H9 (cell line): ENCODE results near the gene TMPRSS6. TPM values are rescaled to one million over a fixed set of nuclear protein-coding genes. Genes with fewer than 3 reads are reported as not detected.

Source experiments
- DNase-seq: peaks from one replicate; pipeline ENCODE4 v3.0.0-alpha.2; 2017
- H2AFZ ChIP-seq: one replicate; pipeline ENCODE4 v1.6.1; 2013; ENCODE audit warnings: mild to moderate bottlenecking, low read length, control low read depth, moderate library complexity
- H2AK5ac ChIP-seq: 2 replicates; pipeline ENCODE4 v1.6.1; 2013; ENCODE audit warnings: low read length, control low read depth, mixed read lengths; ENCODE audit not compliant: insufficient read length
- H2BK120ac ChIP-seq: one replicate; pipeline ENCODE4 v1.6.1; 2013; ENCODE audit warnings: low read depth, mild to moderate bottlenecking, low read length, control low read depth, inconsistent platforms; ENCODE audit not compliant: poor library complexity, severe bottlenecking
- H2BK12ac ChIP-seq: 2 replicates; pipeline ENCODE4 v1.6.1; 2013; ENCODE audit warnings: low read length, control low read depth, mixed read lengths, low read depth; ENCODE audit not compliant: insufficient read length
- H2BK15ac ChIP-seq: 2 replicates; pipeline ENCODE4 v1.6.1; 2013; ENCODE audit warnings: low read depth, low read length, control low read depth
- H2BK20ac ChIP-seq: one replicate; pipeline ENCODE4 v1.6.1; 2013; ENCODE audit warnings: low read depth, mild to moderate bottlenecking, low read length, control low read depth, inconsistent platforms; ENCODE audit not compliant: poor library complexity, severe bottlenecking
- H2BK5ac ChIP-seq: 2 replicates; pipeline ENCODE4 v1.6.1; 2013; ENCODE audit warnings: low read length, control low read depth, mixed read lengths; ENCODE audit not compliant: insufficient read length
- H3K14ac ChIP-seq: 2 replicates; pipeline ENCODE4 v1.6.1; 2013; ENCODE audit warnings: low read length, control low read depth; ENCODE audit not compliant: insufficient read depth
- H3K18ac ChIP-seq: 2 replicates; pipeline ENCODE4 v1.6.1; 2013; ENCODE audit warnings: low read depth, mild to moderate bottlenecking, mixed read lengths, low read length, control low read depth; ENCODE audit not compliant: insufficient read length
- H3K23ac ChIP-seq: 2 replicates; pipeline ENCODE4 v1.6.1; 2013; ENCODE audit warnings: low read length, control low read depth, mixed read lengths, low read depth; ENCODE audit not compliant: insufficient read length
- H3K23me2 ChIP-seq: 2 replicates; pipeline ENCODE4 v1.6.1; 2013; ENCODE audit warnings: low read depth, mild to moderate bottlenecking, mixed read lengths, low read length, control low read depth; ENCODE audit not compliant: insufficient read length, poor library complexity, severe bottlenecking
- H3K27ac ChIP-seq: 2 replicates; pipeline ENCODE4 v1.5.1; 2013; ENCODE audit warnings: low read length, control low read depth, mixed read lengths, low read depth; ENCODE audit not compliant: insufficient read length
- H3K27me3 ChIP-seq: 2 replicates; pipeline ENCODE4 v1.6.1; 2013; ENCODE audit warnings: low read length, control low read depth, inconsistent platforms; ENCODE audit not compliant: insufficient read depth
- H3K4ac ChIP-seq: 2 replicates; pipeline ENCODE4 v1.6.1; 2013; ENCODE audit warnings: low read depth, mild to moderate bottlenecking, control low read depth, inconsistent platforms, low read length, moderate library complexity
- H3K4me1 ChIP-seq: 2 replicates; pipeline ENCODE4 v1.6.1; 2013; ENCODE audit warnings: low read length, control low read depth, inconsistent platforms; ENCODE audit not compliant: insufficient read depth
- H3K4me2 ChIP-seq: 2 replicates; pipeline ENCODE4 v1.6.1; 2013; ENCODE audit warnings: low read length, control low read depth, mixed read lengths; ENCODE audit not compliant: insufficient read length, insufficient read depth
- H3K56ac ChIP-seq: 2 replicates; pipeline ENCODE4 v1.6.1; 2013; ENCODE audit warnings: low read depth, mild to moderate bottlenecking, mixed read lengths, low read length, control low read depth; ENCODE audit not compliant: insufficient read length
- H3K79me1 ChIP-seq: 2 replicates; pipeline ENCODE4 v1.6.1; 2013; ENCODE audit warnings: low read depth, mild to moderate bottlenecking, moderate library complexity, low read length, control low read depth, inconsistent platforms; ENCODE audit not compliant: insufficient read depth, poor library complexity, severe bottlenecking
- H3K79me2 ChIP-seq: 2 replicates; pipeline ENCODE4 v1.6.1; 2013; ENCODE audit warnings: low read length, control low read depth, inconsistent platforms; ENCODE audit not compliant: insufficient read depth
- H3K9ac ChIP-seq: 2 replicates; pipeline ENCODE4 v1.6.1; 2013; ENCODE audit warnings: low read length, control low read depth, mixed read lengths; ENCODE audit not compliant: insufficient read length; ENCODE audit errors: extremely low read depth
- H3K9me3 ChIP-seq: one replicate; pipeline ENCODE4 v1.6.1; 2013; ENCODE audit warnings: low read depth, low read length, inconsistent platforms; ENCODE audit not compliant: control insufficient read depth
- H3T11ph ChIP-seq: one replicate; pipeline ENCODE4 v1.6.1; 2013; ENCODE audit warnings: mild to moderate bottlenecking, low read length, control low read depth, inconsistent platforms
- H4K20me1 ChIP-seq: one replicate; pipeline ENCODE4 v1.6.1; 2013; ENCODE audit not compliant: control insufficient read depth, insufficient read length, insufficient read depth
- H4K5ac ChIP-seq: 2 replicates; pipeline ENCODE4 v1.6.1; 2013; ENCODE audit warnings: low read depth, mild to moderate bottlenecking, mixed read lengths, low read length, control low read depth; ENCODE audit not compliant: insufficient read length
- H4K8ac ChIP-seq: replicated peaks from 2 replicates; pipeline ENCODE4 v1.6.1; 2013; ENCODE audit warnings: low read length, control low read depth, mixed read lengths, low read depth; ENCODE audit not compliant: insufficient read length
- H4K91ac ChIP-seq: 2 replicates; pipeline ENCODE4 v1.6.1; 2013; ENCODE audit warnings: low read depth, mild to moderate bottlenecking, moderate library complexity, mixed read lengths, low read length, control low read depth; ENCODE audit not compliant: insufficient read length
- H3K27ac Mint-ChIP-seq, 3 experiments: 2 replicates in 2 of 3; 3 replicates in 1 of 3; pipeline ENCODE4 v1.8.0; 2020 to 2021; ENCODE audit warnings: mixed read lengths in 3 of 3, mild to moderate bottlenecking in 1 of 3, moderate library complexity in 1 of 3
- H3K27me3 Mint-ChIP-seq: 2 replicates; pipeline ENCODE4 v1.8.0; 2021; ENCODE audit warnings: low read depth, mild to moderate bottlenecking, moderate library complexity, mixed read lengths
- H3K36me3 Mint-ChIP-seq, 3 experiments: 2 replicates in 2 of 3; 3 replicates in 1 of 3; pipeline ENCODE4 v1.8.0; 2020 to 2021; ENCODE audit warnings: low read depth in 3 of 3, mixed read lengths in 3 of 3; ENCODE audit not compliant: insufficient read depth in 1 of 3
- H3K4me1 Mint-ChIP-seq, 2 experiments: 2 replicates each; pipeline ENCODE4 v1.8.0; 2020; ENCODE audit warnings: mixed read lengths in 2 of 2
- H3K4me3 Mint-ChIP-seq, 2 experiments: 2 replicates in 1 of 2; 3 replicates in 1 of 2; pipeline ENCODE4 v1.8.0; 2020 to 2021; ENCODE audit warnings: mild to moderate bottlenecking in 2 of 2, mixed read lengths in 2 of 2, moderate library complexity in 1 of 2
- H3K9me3 Mint-ChIP-seq, 2 experiments: 2 replicates in 1 of 2; 3 replicates in 1 of 2; pipeline ENCODE4 v1.8.0; 2020; ENCODE audit warnings: mild to moderate bottlenecking in 2 of 2, mixed read lengths in 2 of 2, moderate library complexity in 1 of 2
- WGBS: extraction: QIAGEN DNeasy Blood & Tissue Kit; methylation state at CpG from one replicate; pipeline ENCODE4 v1.1.7; 2013; ENCODE audit warnings: missing lambda C conversion rate, low lambda C conversion rate, mixed read lengths; ENCODE audit not compliant: insufficient read length; ENCODE audit errors: extremely low coverage; 5-methylcytosine and 5-hydroxymethylcytosine counted together
- total RNA-seq: library from RNA; stranded (reverse); gene quantifications from 2 replicates; pipeline ENCODE4 v1.2.1, GENCODE V29; 2021
- TF ChIP-seq, protein P1 (sequence below): fragments of 200-600 bp; sonication (generic); conservative IDR thresholded peaks from 3 replicates; pipeline ENCODE4 v1.8.0; 2021; ENCODE audit warnings: antibody characterized with exemption, mild to moderate bottlenecking

Gene TMPRSS6
- total RNA-seq, 1 experiment from 2014 or later = not detected

DNA sequence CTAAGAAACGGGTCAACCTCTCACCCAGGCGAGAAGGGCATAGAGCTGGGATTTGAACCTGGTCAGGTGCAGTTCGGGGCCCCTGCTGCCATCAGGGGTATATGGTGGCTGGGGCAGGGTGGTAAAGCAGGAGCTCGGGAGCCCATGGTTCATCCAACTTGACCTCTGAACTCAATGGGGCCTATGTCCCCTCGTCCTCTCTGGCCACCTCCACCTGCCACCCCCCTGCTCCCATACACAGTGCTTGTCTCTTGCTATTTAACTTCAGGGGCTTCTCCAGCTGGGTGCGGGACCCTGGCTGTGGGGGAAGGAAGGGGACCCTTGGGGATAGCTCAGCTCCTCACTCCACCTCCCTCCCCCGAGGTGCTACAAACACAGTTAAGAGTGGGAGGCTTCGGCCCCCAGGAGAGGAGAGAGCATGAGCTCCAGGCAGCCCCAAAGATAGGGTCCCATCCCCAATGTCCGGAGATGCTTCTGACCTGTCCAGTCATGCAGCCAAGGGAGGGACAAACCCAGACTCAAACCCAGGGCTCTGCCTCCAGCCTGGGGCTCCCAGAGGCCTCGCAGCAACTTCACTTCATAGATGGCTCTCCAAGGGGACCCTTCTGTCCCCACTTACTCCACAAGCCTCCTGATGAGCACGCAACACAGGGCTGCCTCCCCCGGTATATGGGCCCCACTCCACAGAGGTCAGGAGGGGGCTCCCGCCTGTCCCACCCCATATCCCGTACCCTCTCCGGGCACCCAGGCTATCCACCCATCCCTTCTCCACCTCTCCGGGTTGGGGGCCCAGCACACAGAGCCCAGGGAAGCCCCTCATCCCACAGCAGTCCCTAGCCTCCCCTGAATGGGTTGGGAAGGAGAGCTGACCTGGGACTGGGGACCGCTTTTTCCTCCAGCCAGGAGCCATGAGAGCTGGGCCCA lies 39.5 kb upstream of the TMPRSS6 start:
- TF ChIP-seq, protein P1, sequence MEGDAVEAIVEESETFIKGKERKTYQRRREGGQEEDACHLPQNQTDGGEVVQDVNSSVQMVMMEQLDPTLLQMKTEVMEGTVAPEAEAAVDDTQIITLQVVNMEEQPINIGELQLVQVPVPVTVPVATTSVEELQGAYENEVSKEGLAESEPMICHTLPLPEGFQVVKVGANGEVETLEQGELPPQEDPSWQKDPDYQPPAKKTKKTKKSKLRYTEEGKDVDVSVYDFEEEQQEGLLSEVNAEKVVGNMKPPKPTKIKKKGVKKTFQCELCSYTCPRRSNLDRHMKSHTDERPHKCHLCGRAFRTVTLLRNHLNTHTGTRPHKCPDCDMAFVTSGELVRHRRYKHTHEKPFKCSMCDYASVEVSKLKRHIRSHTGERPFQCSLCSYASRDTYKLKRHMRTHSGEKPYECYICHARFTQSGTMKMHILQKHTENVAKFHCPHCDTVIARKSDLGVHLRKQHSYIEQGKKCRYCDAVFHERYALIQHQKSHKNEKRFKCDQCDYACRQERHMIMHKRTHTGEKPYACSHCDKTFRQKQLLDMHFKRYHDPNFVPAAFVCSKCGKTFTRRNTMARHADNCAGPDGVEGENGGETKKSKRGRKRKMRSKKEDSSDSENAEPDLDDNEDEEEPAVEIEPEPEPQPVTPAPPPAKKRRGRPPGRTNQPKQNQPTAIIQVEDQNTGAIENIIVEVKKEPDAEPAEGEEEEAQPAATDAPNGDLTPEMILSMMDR = no peak
- H3K27me3 ChIP-seq = no peaks in the 10 kb centered on the region
- no peak overlapping the region for H4K5ac ChIP-seq
- H3K23me2 ChIP-seq = no peaks in the 10 kb centered on the region
- no peak overlapping the region for H3T11ph ChIP-seq
- H2BK15ac ChIP-seq = no peak overlapping the region
- H3K27ac Mint-ChIP-seq = 0 out of 7 replicates have a peak overlapping the region, but pooled peaks of 1 of the 3 experiments have one; percentile 22
- peaks cover 0 to 7% (median 0%) of the 10 kb centered on the region in 3 experiments; a peak in 3 of 7 replicates for H3K36me3 Mint-ChIP-seq
- no peaks in the 10 kb centered on the region for H3K9me3 ChIP-seq
- no peak overlapping the region; the same call in 1 of the 2 replicates for H3K14ac ChIP-seq
- no peak overlapping the region for H3K18ac ChIP-seq
- H3K4me1 ChIP-seq = no peaks in the 10 kb centered on the region; the same call in 1 of the 2 replicates
- H3K79me1 ChIP-seq = no peaks in the 10 kb centered on the region
- WGBS = no CpG with 5 or more reads among the region's 17 CpGs
- DNase-seq = no peak
- no peak overlapping the region for H3K56ac ChIP-seq
- no peak overlapping the region for H2BK12ac ChIP-seq
- no peak overlapping the region for H2BK5ac ChIP-seq
- H3K4me2 ChIP-seq = no peak overlapping the region
- H3K23ac ChIP-seq = no peak overlapping the region
- H3K79me2 ChIP-seq = no peaks in the 10 kb centered on the region
- no peak overlapping the region for H2BK120ac ChIP-seq
- H4K20me1 ChIP-seq = no peaks in the 10 kb centered on the region
- H2BK20ac ChIP-seq = no peak overlapping the region
- H3K27me3 Mint-ChIP-seq = peaks cover 31% of the 10 kb centered on the region
- no peak overlapping the region for H4K8ac ChIP-seq
- no peak overlapping the region for H4K91ac ChIP-seq
- H3K4me3 Mint-ChIP-seq = no peak overlapping the region
- no peak overlapping the region for H3K27ac ChIP-seq
- no peak overlapping the region for H2AK5ac ChIP-seq
- no peak overlapping the region for H3K9ac ChIP-seq
- no peak overlapping the region for H2AFZ ChIP-seq
- peaks cover 6 to 23% of the 10 kb centered on the region in 2 experiments for H3K4me1 Mint-ChIP-seq
- H3K9me3 Mint-ChIP-seq = peaks cover 0 to 16% of the 10 kb centered on the region in 2 experiments; a peak in 2 of 5 replicates
- H3K4ac ChIP-seq = no peak overlapping the region
